HG03159 (cell line): ENCODE measurements around the gene CCDC88B.

Source experiments
- ATAC-seq: cut with Tn5 transposase; IDR thresholded peaks from one replicate; pipeline ENCODE4 v1.9.1; 2021; ENCODE audit warnings: mild to moderate bottlenecking, moderate library complexity; ENCODE audit not compliant: unreplicated experiment

Gene CCDC88B

GRCh38 chr11:64343767-64344559, 4.0 kb downstream of the CCDC88B start:
- no peak for ATAC-seq

DNA sequence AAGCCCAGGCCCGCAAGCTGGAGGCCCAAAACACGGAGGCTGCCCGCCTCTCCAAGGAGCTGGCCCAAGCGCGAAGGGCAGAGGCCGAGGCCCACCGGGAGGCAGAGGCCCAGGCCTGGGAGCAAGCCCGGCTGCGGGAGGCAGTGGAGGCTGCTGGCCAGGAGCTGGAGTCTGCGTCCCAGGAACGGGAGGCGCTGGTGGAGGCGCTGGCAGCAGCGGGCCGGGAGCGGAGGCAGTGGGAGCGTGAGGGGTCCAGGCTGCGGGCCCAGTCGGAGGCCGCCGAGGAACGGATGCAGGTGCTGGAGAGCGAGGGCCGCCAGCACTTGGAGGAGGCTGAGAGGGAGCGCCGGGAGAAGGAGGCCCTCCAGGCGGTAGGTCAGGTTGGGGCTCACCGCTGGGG, 4.8 kb downstream of the CCDC88B start:
- ATAC-seq, result no peak

- no peak for ATAC-seq
Measured at GRCh38 chr11:64347193-64347867, 7.3 kb downstream of the CCDC88B start.

DNA sequence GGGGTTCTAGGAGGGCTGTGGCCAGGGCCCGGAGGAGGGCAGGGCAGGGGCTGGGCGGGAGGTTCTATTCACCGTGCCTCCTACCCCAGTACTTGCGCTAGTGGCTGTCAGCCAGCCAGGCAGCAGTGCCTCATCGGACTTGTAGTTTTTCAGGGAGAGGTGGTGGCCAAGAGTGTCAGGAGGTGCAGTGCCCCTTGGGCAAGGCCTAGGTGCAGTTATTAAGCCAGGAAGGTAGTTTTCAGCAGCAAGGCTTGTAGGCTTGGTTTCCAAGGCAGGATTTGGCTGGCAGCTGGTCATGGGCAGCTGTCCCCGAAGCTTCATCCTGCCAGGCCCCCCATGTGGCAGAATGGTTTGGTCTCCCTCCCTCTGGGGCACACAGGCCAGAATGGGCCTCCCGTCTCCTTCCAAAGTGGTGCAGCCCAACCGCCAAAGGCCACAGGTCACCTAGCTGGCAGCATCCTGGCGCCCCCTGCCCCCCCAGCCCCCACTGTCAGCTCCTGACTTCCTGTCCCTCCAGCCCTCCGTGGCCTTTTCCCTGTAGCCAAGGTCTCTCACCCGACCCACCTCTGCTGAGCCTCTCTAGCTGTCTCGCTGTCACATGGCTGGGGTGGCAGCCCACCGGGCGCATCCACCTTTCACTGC, 8.5 kb downstream of the CCDC88B start:
- ATAC-seq, result no peak

- ATAC-seq, result no peak
Measured at GRCh38 chr11:64349025-64349387, 9.0 kb downstream of the CCDC88B start.

GRCh38 chr11:64349404-64349803, 9.4 kb downstream of the CCDC88B start:
- no peak for ATAC-seq

GRCh38 chr11:64351136-64351631, 11.2 kb downstream of the CCDC88B start:
- ATAC-seq, result no peak

- no peak for ATAC-seq
Measured at GRCh38 chr11:64352099-64352994, 12.3 kb downstream of the CCDC88B start.

DNA sequence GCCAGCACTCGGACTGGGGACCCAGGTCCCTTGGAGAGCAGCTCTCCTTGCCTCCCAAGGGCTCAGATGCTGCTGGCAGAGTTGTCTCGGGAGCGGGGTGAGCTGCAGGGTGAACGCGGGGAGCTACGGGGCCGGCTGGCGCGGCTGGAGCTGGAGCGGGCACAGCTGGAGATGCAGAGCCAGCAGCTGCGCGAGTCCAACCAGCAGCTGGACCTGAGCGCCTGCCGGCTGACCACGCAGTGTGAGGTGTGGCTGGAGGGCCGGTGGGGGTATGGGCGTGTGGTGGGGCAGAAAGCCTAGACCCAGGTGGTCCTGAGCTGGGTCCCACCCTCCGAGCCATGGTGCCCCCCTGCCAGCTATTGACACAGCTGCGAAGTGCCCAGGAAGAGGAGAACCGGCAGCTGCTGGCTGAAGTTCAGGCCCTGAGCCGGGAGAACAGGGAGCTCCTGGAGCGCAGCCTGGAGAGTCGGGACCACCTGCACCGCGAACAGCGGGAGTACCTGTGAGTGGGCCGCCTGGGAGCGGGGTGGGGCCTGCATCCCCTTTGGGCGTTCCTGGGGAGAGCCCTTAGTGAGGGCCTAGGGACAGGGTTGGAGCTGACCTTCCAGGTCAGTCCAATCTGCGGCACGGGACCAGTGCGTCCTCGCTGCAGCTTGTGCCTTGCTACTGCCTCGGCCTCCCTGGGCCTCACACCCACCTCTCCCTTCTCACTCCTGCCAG, 13.2 kb downstream of the CCDC88B start:
- no peak for ATAC-seq

- no peak for ATAC-seq
Measured at GRCh38 chr11:64353715-64354506, 13.9 kb downstream of the CCDC88B start.

GRCh38 chr11:64355078-64355940, 15.3 kb downstream of the CCDC88B start:
- no peak for ATAC-seq

- no peak for ATAC-seq
Measured at GRCh38 chr11:64356498-64357411, 16.8 kb downstream of the CCDC88B start.

- ATAC-seq, result no peak
Measured at GRCh38 chr11:64357446-64357845, 17.4 kb downstream of the CCDC88B start.

GRCh38 chr11:64357904-64358535, 18.0 kb downstream of the CCDC88B start:
- no peak for ATAC-seq

GRCh38 chr11:64358536-64358906, 18.5 kb downstream of the CCDC88B start:
- no peak for ATAC-seq

- ATAC-seq, result no peak
Measured at GRCh38 chr11:64358907-64359711, 19.1 kb downstream of the CCDC88B start, which contains the start of gene RPS6KA4. Gene RPS6KA4 (plus strand): TSS chr11:64359162. CDS start chr11:64359236, 74 bp downstream.
